VCaP (cell line): ENCODE results near the gene PTPRN2.

ENCODE experiments used
- H3K27ac ChIP-seq: fragments of 450-650 bp; 2 replicates; pipeline ENCODE4 v1.5.1; 2017
- TF ChIP-seq, protein P1 (sequence below): fragments of 450-650 bp; conservative IDR thresholded peaks from 2 replicates; pipeline ENCODE4 v1.5.1; 2017; ENCODE audit warnings: mild to moderate bottlenecking, moderate library complexity

The PTPRN2 gene

DNA sequence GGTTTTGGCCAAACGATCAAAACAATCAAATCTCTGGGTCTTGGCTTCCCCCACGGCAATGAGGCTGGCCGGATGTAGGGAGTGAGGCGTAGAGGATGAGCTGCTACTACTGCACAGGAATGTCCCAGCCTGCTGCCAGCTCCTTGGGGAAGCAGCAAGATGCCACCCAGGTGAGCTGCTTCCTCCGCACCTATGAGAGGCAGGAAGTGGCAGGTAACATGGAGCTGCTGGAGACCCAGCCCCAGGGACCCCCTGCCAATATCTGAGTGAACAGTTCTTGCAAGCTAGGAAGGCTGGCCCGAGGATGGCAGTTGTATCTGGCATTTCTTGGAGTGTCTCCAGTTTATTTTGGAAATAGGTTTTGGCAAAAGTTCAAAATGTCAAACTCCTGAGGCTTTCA, 837.3 kb downstream of the PTPRN2 start:
- TF ChIP-seq, protein P1, sequence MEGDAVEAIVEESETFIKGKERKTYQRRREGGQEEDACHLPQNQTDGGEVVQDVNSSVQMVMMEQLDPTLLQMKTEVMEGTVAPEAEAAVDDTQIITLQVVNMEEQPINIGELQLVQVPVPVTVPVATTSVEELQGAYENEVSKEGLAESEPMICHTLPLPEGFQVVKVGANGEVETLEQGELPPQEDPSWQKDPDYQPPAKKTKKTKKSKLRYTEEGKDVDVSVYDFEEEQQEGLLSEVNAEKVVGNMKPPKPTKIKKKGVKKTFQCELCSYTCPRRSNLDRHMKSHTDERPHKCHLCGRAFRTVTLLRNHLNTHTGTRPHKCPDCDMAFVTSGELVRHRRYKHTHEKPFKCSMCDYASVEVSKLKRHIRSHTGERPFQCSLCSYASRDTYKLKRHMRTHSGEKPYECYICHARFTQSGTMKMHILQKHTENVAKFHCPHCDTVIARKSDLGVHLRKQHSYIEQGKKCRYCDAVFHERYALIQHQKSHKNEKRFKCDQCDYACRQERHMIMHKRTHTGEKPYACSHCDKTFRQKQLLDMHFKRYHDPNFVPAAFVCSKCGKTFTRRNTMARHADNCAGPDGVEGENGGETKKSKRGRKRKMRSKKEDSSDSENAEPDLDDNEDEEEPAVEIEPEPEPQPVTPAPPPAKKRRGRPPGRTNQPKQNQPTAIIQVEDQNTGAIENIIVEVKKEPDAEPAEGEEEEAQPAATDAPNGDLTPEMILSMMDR, result no peak
- no peak overlapping the region for H3K27ac ChIP-seq

DNA sequence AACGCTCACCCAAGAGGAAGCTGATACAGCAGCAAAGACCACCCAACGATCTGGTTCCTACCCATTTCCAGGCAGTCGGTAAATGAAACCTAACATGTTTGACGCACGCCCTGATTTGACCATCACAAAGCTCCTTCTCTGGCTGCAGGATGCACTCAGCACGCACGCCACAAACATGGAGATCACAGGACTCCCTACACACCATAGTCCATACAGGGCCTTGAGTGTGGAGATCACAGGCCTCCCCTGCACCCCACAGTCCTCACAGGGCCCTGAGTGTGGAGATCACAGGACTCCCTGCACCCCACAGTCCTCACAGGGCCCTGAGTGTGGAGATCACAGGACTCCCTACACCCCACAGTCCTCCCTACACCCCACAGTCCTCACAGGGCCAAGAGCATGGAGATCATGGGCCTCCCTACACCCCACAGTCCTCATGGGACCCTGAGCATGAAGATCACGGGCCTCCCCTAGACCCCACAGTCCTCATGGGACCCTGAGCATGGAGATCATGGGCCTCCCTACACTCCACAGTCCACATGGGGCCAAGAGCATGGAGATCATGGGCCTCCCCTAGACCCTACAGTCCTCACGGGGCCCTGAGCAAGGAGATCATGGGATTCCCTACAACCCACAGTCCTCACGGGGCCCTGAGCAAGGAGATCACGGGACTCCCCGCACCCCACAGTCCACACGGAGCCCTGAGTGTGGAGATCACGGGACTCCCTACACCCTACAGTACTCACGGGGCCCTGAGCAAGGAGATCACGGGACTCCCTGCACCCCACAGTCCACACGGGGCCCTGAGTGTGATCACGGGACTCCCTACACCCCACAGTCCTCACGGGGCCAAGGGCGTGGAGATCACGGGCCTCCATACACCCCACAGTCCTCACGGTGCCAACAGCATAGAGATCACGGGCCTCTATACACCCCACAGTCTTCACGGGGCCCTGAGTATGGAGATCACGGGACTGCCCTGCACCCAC, 841.6 kb downstream of the PTPRN2 start:
- TF ChIP-seq, protein P1, result no peak

DNA sequence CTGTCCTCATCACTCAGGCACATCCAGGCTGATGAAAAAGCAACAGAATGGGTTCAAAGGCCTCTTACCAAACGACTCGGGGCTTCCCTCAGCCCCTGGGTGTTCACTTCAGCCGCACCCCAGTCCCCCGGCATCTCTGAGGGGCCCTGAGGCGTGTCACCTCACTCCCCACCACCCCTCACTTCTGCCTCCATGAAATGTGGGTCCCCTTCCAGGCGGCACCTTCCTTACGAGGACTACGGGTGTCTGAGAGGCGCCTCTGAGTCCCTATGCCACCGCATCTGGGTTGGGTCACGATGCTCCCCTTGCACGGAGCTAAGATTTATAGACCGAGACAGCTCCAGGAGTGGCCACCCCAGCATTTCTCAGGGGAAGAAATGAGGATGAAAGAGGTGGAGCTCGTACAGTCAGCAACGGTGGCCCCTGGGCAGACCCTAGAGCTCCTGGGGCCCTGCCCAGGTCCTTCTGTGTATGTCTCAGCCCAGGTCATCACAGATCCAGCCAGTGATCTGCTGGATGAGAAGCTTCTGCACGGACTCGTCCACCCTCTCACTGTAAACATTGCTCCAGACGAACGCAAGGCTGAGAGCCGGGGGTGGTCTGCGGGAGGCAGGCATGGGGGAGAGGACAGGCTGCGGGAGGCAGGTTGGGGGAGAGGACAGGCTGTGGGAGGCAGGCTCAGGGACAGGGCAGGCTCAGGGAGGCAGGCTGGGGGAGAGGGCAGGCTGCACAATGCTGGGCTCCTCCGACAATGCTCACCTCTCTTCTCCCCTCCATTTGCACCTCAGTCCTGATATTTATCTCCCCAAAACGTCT, 842.6 kb downstream of the PTPRN2 start:
- no peak overlapping the region for H3K27ac ChIP-seq
- TF ChIP-seq, protein P1, result no peak

More for the DNA sequence above, 841.6 kb downstream of the PTPRN2 start:
- no peak overlapping the region for H3K27ac ChIP-seq

DNA sequence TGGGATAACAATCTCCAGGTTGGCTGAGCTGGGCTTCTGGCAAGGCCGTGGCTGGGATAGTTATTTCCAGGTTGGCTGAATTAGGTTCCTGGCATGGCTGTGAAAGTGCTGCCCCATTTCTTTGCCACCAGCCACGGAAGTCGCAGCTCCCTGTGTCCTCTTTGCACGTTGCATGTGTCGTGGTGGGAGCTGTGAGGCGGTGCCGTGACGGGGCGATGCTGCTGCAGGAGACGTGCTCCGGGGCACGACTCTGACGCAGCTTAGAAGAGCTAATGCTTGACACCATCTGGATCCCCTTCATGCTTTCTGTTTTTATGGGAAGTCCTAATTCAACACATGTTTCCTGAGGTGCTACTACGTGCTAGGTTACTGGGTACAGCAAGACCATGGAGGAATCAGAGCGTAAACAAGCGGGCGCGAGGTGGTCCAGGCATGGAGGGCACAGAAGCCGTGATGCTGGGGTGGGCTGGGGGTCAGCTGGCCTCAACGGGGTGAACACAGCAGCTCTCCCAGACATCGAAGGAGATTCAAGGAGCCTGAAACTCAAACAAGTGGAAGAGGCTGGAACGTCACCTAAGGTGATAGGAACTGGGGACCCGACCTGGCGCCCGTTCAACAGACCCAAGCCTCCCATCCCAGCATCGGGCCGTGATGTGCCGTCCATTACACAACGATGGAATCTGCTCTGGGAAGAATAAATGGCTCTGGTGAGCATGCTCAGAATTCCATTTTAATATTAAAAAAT, 843.7 kb downstream of the PTPRN2 start:
- H3K27ac ChIP-seq, result no peak overlapping the region
- TF ChIP-seq, protein P1, result no peak

DNA sequence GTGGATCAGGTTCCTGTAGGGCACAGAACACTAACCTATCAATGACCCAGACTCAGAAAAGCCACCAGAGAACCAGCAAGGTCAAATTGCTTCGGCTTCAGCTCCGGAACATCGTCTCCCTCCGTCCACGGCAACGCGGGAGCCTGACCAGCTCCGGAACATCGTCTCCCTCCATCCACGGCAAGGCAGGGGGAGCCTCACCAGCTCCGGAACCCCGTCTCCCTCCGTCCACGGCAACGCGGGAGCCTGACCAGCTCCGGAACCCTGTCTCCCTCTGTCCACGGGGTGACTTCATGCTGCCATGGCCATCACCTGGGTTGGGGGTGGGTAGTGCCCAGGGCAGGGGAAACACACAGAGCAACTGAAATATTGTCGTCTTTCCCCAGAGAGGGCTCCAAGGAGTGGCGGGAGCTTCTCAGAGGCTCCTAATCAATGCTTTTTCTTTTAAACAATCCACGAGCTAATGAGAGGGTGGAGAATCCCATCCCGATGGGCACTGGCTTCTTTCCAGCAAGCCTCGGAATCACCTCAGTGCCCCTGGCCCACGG, 847.3 kb downstream of the PTPRN2 start:
- H3K27ac ChIP-seq, result no peak overlapping the region

DNA sequence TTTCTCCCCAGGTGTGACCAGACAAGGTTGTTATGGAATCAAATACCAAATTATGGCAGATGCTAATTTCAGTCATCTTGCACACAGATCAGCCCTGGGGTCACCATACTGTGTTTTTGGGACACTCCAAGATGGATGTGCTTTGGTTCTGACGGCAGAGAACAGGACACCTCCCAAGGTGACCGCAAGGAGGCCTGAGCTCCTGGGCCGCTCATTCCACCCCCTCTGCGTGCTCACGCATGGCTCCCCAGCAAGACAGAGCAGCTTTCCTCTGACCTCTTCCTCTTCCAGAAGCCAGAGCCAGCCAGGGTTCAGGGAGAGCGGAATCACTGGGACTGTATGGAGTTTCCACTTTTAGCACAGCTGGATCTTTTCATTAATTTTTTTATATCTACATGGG, 848.0 kb downstream of the PTPRN2 start:
- H3K27ac ChIP-seq, result no peak overlapping the region
- TF ChIP-seq, protein P1, result no peak

More for the DNA sequence above, 847.3 kb downstream of the PTPRN2 start:
- TF ChIP-seq, protein P1, result no peak
